GM18508 (cell line): ENCODE data around the gene PNMA6F.
"Not testable (repeated sequence)": the region's sequence is repeated elsewhere in the genome, so short reads cannot be mapped to it uniquely, and the experiment has no call there.

ENCODE experiments used
- ATAC-seq: cut with Tn5 transposase; IDR thresholded peaks from one replicate; pipeline ENCODE4 v1.9.1; 2021; ENCODE audit warnings: moderate number of reproducible peaks; ENCODE audit not compliant: insufficient read depth, unreplicated experiment

The PNMA6F gene

DNA sequence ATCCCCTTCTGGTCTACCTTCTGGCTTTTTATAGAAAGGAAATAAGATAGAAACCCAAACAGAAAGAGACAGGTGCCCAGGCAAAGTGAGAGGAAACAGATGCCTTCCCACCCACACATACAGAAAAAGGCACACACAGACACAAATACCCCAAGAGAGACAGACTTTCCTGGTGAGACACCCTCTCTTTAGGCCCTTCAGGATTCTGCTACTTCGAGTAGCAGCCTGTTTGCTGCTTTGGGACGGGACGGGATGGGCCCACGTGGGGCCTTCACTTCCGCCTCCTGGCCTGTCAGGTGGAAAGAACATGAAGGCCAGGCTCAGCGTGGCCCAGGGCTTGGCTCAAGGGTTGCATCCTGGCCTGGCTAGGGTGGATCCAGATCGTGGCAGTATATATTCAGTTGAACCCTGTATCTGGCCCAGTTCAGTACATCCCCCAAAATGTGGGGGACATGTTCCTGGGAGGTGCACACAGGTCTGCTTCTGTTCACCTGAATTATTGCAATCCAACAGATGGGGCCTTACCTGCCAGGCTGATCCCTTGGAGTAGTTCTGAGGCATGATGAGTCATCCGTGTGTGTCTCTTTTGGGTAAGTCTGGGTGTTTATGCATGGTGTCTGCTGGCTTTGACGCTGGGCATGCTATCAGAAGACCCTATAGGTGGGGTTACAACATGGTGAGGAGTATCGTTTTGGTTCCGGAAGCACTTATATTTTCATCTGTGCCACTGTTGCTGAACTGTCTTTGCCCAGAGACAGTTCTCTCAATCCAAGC is 14.7 kb upstream of the PNMA6F start:
- ATAC-seq: no peak

DNA sequence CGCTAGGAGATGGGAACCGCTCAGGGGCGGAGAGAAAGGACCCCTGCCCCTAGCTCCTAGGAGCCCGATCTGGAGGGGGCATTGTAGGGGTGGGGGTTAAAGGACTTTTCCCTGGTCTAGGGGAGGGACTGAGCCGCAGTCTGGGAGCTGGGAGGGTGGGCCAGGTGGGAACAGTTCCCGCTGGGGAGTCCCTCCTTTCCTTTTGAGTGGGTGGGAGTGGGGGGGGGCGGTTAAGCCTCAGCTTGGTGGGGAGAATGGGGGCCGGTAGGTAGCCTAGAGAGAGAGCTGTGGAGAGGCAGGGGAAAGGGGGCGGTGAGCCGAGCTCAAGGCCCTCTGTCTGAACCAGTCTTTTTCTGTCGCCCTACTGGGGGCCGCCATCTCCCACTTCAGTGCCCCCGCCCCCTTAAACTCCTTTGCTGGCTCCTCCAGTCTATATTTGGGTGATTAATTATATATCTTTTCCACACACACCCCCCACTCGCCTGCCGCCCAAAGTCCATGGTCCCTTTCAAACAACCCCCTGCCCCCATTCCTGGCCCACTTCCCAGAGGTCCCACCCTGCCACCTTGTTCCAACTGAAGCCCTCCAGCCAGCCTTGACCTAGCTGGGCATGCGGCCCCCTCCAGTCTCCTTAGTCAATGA is 13.2 kb upstream of the PNMA6F start:
- ATAC-seq: no peak

DNA sequence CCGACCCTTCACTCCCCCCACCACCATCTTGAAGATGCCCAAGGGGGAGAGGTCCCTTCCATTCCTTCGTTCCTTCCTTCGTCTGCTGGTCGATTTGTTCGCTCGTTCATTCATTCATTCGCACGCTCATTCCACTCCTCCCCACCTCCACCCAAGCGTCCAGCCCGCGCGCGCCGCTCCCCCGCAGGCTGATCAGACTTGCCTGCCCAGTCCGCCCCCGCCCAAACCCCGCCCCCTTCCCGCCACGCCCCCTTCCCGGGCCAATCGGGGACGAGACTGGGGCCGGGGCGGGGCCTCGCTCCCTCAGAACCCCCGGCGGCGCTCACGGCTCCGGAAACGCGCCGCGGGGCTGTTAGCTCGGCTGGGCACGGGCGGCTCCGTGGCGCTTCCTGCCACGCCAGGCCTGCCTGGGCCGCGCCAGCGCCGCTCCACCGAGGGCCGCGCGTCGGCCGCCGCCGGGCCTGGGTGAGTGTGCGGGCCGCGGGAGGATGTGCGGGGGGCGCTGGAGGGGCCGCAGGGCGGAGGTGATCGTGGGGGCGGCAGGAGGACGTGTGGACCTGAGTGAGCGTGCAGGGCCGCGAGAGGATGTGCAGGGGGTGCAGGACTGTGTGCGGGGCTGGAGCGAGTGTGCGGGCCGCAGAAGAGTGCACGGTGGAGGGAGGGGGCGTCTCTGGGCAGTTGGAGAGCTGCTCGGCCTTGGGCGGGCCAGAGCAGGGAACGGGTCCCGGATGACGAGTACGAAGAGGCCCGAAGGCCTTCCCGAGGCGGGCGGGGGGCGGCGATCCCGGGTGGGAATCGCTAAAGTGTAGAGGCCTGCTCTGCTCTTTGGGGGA is 12.5 kb upstream of the PNMA6F start, which contains the start of gene ZNF275:
TSS of gene ZNF275 (plus strand) at position 333 of the 833 bp plus-strand sequence. CDS start 2,527 bp downstream, outside the sequence.
- no peak for ATAC-seq

DNA sequence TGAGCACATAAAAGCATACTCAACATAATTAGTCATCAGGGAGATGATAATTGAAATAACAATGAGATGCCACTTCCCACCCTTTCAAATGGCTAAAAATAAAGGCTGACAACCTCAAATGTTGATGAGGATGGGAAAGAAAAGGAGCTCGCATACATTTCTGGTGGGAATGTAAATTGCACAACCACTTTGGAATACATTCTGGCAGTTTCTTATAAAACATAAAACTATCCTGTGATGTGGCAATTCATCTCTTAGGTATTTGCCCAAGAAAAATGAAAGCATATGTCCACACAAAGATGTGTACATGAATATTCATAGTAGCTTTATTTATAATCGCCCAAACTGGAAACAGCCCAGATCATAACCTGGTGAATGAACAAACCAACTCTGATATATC is 11.7 kb upstream of the PNMA6F start:
- no peak for ATAC-seq

DNA sequence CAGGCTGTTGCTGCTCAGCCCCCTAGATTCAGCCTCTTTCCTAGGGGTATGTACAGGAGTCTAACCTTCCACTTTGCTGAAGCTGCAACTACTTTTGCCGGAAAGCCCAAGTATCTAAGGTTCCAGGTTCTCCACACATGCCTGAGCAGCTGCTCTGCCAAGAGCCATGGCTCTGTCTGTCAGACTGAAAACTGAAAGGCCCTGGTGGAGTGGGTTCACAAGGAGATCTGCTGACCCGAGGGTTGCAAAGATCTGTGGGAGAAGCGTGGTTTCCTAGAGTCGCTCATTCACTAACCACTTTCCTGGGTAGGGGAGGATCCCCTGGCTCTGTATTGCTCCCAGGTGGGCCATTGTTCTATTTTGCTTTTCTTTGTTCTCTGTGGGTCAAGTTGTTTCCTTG is 6.0 kb upstream of the PNMA6F start:
- ATAC-seq: no peak

DNA sequence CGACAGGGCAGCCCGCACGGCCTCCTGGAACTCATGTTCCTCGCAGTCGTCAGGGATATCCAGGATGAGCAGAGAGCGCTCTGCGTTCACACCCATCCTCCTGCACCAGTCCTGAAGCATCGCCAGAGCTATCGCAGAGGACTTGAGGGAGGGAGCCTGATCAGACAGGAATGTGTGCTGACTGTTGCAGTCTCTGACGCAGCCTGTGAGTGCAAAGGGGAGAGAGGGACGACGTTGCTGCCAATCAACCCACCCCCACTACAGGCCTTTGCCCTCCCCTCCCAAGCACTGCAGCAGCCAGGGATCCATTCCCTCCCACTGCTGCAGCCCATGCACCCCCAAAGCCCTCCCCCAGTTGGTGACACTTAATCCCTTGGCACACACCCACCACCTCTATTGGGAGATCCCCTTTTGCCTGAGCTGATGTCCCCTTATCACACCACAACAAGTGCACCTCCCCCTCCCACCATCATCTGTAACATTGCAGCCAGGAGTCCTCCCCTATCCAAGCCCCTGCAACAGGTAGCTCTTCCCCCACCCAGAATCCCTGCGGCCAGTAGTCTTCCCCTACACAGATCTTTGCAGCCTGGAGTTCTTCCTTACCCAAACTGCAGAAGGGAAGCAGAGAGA is 897 bp downstream of the PNMA6F start:
- ATAC-seq: no peak

DNA sequence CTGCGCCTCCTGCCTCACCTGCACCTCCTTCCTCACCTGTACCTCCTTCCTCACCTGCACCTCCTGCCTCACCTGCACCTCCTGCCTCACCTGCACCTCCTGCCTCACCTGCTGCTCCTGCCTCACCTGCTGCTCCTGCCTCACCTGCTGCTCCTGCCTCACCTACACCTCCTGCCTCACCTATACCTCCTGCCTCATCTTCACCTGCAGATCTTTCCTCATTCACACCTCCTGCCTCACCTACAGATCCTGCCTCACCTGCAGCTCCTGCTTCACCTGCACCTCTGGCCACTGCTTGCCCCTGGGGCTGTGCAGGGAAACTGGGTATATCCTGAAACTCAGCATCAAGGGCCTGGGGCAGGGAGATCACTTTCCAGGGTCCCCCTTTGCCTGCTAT is 1.5 kb downstream of the PNMA6F start:
- ATAC-seq: not testable (repeated sequence)

DNA sequence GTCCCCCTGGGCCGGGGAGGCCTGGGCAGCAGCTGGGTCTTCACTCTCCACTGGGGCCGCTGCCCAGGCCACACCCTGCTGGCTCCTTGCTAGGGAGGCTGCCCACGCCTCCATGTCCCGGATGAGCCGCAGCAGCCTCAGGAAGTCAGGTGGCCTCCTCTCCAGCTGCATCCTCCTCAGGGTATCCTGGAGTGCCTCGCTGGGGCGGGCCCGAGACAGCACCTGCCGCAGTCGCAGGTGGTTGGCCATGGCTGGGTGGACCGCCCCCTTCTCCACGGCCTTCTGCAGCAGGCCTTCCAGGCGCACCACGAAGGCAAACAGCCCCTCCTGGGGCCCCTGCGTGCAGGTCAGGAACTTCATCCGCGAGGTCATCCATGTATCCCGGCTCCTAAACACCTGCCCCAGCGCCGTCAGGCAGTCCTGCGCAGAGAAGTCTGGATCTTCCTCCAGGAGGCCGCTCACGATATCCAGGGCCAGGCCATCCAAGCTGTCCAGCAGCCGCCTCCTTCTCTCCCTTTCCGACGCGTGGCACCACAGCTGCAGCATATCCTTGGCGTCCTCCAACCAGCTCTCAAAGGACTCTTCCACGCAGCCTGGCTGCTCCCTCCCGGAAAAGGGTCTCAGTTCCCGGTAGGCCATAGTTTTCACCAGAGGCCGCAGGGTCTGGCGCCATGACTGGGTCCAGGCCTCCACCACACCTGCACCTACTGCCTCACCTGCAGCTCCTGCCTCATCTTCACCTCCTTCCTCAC is 2.1 kb downstream of the PNMA6F start:
- no peak for ATAC-seq

DNA sequence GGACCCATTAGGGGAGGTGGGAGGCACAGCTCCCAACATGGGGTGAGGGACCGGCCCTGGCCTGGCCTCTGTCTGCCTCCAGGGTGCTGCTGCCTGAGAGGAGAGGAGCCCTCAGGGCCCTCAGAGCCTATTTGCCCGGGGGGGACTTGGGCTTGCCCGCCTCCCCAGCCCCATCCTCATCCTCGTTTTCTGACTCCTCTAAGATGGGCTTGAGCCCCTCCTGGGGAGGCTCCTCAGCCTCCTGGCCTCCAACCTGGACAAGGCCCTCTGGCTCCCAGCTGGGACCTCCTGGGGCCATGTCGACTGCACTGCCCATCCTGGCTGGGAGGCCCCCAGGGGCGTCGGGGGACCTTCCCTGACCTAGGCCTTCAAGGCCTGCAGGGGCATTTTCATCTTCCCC is 2.8 kb downstream of the PNMA6F start:
- no peak for ATAC-seq

DNA sequence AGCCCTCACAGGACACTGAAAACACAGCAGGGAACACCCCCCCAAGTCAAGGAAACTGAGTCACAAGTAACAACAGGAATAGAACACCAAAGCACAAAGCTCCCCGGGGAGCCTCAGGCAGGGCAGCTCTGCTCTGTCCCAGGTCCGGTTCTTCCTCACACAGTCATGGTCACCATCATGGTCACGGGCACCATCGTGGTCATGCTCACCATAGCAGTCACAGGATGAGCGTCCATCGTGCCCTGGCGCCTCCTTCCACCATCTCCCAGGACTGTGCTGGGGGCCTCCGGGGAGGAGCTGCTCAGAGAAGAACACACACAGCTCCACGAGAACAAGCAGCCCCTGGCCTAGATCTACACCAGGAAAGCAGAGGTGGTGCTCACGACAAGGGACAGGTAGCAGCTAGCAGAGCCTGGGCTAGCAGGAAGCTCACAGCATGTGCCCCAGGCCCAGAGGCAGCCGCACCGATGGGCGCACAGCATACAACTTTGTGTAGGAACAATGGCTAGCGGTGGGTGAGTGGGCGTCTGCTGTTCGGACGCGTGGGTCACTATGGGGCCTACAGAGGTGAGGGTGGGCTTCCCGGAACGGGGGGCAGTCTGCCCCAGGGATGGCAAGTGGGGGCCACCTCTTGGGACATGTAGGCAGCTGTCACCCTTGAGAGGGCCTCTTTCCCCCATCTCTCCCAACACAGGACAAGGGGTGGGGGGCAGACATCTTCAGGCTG is 3.4 kb downstream of the PNMA6F start:
- ATAC-seq: no peak

DNA sequence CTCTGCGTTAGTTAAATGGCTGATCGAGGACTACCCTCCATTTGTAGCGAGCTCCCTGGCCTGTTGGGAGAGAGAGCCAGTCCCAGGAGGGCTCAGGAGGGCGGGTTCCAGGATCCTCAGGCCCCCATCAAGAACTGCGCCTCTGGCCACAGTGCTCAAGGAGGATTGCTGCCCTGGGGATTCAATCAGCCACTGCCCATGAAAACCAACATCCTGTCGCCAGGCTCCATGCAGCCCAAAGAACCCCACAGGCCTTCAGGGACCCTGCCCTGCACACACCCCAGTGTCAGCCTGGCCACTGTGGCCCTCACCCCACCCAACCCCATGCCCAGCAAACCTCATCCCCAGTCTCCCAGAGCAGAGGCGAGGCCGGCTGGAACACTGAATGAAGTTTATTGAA is 4.3 kb downstream of the PNMA6F start:
- ATAC-seq: no peak

DNA sequence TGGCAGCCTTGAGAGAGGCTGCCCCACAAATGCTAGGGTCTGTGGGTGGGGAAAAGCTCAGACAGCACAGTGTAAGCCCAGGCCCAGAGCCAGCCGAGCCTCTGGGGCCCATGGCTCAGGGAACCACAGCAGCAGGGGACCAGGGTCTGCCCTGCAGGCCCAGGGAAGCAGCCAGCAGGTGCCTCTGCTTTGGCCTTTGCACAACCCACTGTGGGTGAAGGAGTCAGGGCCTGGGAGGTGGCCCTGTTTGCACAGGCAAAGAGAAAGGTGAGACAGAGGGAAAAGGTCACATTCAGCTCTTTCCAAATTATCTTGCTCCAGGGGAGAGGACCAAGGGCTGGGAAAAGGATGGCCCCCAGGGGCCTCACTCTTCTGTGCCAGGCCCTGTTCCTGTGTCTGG is 8.7 kb downstream of the PNMA6F start:
- no peak for ATAC-seq

DNA sequence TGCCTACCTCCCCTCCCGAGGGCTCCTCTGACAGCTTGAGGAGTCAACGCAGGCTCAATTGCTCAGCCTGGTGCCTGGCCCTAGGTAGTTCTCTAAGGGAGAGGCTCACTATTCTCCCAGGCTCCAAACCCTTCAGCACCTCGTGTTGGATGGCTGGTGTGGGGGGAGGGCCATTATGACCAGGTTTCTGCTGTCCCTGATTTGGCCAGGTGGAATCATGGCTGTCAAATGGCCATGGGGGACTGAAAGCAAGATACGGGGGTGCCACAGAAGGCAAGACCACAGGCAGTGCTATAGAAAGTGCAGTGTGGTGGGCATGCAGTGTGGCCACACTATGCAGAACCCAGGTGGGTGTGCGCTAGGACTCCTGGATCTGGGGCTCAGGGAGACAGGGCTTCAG is 9.5 kb downstream of the PNMA6F start:
- no peak for ATAC-seq

DNA sequence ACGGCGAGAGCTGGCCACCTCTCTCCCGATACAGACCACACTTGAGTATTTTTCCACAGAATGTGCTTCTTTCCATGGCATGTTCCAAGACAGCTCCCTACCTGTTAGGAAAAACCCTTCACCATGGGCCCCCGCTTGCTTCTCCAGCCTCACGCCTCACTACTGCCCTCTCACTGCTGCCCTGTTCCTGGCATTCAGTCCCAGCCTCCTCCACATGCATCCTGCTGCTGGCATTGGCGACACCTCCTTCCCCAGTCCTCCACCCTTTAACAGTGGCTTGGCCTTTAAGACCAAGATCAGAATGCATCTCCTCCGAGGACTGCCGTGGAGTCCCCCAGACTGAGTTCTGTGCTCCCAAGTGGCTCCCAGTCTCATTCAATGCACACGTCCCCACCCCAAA is 10.7 kb downstream of the PNMA6F start:
- no peak for ATAC-seq

DNA sequence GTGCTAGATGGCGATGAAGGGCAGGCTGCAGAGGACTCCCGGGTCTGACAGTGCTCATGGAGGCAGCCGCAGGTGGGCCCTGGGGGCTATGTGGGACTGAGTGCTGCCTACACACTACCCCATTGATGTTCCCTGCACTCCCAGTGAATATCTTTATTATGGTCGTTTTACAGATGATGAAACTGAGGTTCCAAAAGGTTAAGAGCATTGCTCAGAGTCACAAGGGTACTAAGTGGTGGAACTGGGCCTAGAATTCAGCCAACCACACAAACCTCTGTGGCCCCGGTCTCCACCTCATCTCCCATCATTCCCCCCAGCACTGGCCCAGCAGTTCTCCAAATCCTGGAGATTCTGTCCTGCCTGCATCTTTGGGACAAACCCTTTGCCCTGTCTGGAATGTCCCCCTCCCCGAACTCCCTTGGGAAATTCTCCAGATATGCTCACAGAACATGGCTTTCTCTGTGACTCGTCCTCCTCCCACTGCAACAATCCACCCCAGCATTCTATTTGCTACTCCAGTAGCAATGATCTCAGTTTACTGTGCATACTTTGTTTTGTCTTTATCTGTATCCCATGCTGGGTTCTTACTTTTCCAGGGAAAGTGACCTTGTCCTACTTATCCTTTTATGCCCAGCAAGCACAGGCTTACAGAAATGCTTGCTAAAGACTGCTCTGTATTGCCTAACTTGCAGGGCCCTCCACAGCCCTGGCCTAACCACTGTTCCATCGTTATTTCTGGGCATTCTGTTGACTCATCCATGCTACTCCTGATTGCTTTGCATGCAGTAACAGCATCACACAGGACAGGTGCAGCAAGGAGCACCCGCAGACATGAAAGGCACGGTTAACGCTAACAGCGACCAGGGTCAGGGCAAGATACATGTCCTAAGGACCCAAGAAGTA is 14.0 kb downstream of the PNMA6F start:
- no peak for ATAC-seq

DNA sequence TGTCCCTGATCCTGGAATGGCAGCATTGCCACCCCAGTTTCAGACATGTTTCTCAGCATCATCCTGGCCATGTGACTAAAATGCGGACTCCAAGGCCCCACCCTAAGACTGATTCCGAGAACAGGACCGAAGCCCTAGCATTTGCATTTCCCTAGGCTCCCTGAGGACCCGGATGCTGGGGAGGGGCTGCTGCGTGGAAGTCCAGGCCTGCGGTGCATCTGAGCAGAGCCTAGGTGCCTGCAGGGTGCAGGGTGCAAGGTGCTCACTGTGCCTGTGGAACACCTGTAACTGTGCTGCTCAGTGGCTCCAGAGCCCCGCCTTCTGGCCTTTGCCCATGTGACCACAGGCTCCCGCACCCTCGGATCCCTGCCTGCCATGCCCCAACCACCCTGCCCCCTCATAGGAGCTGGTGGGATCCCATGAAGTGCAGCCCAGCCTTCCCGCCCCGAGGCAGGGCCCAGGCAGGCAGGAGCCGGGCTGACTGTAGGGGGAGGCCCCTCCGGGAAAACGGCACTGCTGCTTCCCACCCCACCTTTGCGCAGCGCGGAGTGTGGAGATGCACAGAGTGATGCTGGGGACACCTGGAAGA is 14.9 kb downstream of the PNMA6F start:
- no peak for ATAC-seq

DNA sequence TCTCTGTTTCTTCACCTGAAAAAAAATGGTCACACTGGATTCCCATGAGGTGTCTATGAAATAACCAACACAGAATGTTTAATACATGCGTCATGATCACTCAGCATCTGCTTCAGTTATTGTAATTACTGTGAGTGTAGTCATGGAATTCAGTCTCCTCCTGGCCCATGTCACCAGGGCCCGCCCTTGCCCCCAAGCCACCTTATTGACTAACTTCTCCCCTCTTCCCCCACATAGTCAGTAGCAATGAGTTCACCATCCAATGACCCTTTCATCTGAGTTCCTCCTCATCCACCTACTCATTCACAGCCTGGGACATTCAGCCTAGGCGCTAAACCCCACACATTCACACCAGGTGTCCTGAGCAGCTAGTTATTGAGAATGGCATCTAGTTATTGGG is 15.6 kb downstream of the PNMA6F start:
- ATAC-seq: no peak
